GM12878 (cell line): Measurements from ENCODE around the gene TMEM235. TPM values are rescaled to one million over a fixed set of nuclear protein-coding genes. Genes with fewer than 3 reads are reported as not detected.

Source experiments
- ATAC-seq: fragments of 200-7000 bp; cut with Tn5 transposase; 3 replicates; pipeline ENCODE4 v1.9.1; 2020; ENCODE audit warnings: mild to moderate bottlenecking, moderate library complexity
- BruUV-seq: library from RNA; stranded (reverse); fragments of 400-500 nt; replicated peaks from 2 replicates; lab custom pipeline; 2021; lab: Mats Ljungman, UMichigan
- CTCF ChIA-PET: fragments of 300-600 bp; sonication (Branson Sonifier 250); formaldehyde crosslinking; extraction: SDS; loops from one replicate; lab custom pipeline; 2021; ENCODE audit warnings: inconsistent platforms; lab: Yijun Ruan, JAX
- POLR2A ChIA-PET: fragments of 350-600 bp; formaldehyde crosslinking; extraction: SDS; loops from one replicate; lab custom pipeline; 2021; ENCODE audit warnings: inconsistent platforms; lab: Charles Lee
- RAD21 ChIA-PET: fragments of 300-600 bp; sonication (Branson Sonifier 250); formaldehyde crosslinking; loops from one replicate; lab custom pipeline; 2023; ENCODE audit warnings: antibody characterized with exemption; ENCODE audit not compliant: unreplicated experiment; lab: Charles Lee
- SMC1A ChIA-PET: fragments of 300-600 bp; sonication (Branson Sonifier 250); formaldehyde crosslinking; loops from one replicate; lab custom pipeline; 2023; ENCODE audit not compliant: unreplicated experiment, uncharacterized antibody; lab: Charles Lee
- DNase-seq: peaks from one replicate; pipeline ENCODE4 v3.0.0-alpha.2; 2011; ENCODE audit warnings: low read depth, low spot score
- FAIRE-seq: peaks from 3 replicates; lab custom pipeline; 2011; peaks lifted over from hg19 to GRCh38; lab: Jason Lieb, UNC
- H2AFZ ChIP-seq: 2 replicates; pipeline ENCODE4 v1.6.0; 2011; ENCODE audit warnings: low read depth, low read length, control low read depth; ENCODE audit not compliant: control insufficient read depth
- H3K27ac ChIP-seq: 2 replicates; pipeline ENCODE4 v1.5.1; 2011; ENCODE audit warnings: control low read depth; ENCODE audit not compliant: control insufficient read depth, insufficient read depth
- H3K27me3 ChIP-seq, 2 experiments: replicated peaks in 1 of 2; 2 replicates each; pipeline versions ENCODE4 v1.6.0 to v1.6.1; 2011; ENCODE audit warnings: low read length in 1 of 2; ENCODE audit not compliant: control insufficient read depth in 2 of 2, insufficient read depth in 2 of 2
- H3K36me3 ChIP-seq, 2 experiments: 2 replicates each; pipeline ENCODE4 v1.5.1; 2011; ENCODE audit warnings: low read length in 1 of 2; ENCODE audit not compliant: control insufficient read depth in 2 of 2, insufficient read depth in 2 of 2
- H3K4me1 ChIP-seq: 2 replicates; pipeline ENCODE4 v1.6.1; 2011; ENCODE audit warnings: mild to moderate bottlenecking, low read length, moderate library complexity, mixed read lengths; ENCODE audit not compliant: control insufficient read depth, insufficient read depth
- H3K4me2 ChIP-seq: 2 replicates; pipeline ENCODE4 v1.6.0; 2011; ENCODE audit warnings: control low read depth; ENCODE audit not compliant: control insufficient read depth, insufficient read depth
- H3K4me3 ChIP-seq: fragments of 200-600 bp; sonication (generic); 2 replicates; pipeline ENCODE4 v1.5.1; 2016
- H3K79me2 ChIP-seq: 2 replicates; pipeline ENCODE4 v1.6.0; 2011; ENCODE audit warnings: low read length; ENCODE audit not compliant: control insufficient read depth, insufficient read depth
- H3K9ac ChIP-seq: 2 replicates; pipeline ENCODE4 v1.8.0; 2011; ENCODE audit warnings: low read length, control low read depth, mixed read lengths; ENCODE audit not compliant: control insufficient read depth, insufficient read depth
- H3K9me3 ChIP-seq: replicated peaks from 3 replicates; pipeline ENCODE4 v1.5.1; 2011; ENCODE audit warnings: mild to moderate bottlenecking, low read length; ENCODE audit not compliant: control insufficient read depth, insufficient read depth
- H4K20me1 ChIP-seq: 2 replicates; pipeline ENCODE4 v1.6.0; 2011; ENCODE audit not compliant: control insufficient read depth, insufficient read depth
- BCL3 ChIP-seq: IDR thresholded peaks from 2 replicates; pipeline ENCODE4 v1.6.1; 2011; ENCODE audit warnings: borderline replicate concordance, low read depth, mild to moderate bottlenecking, moderate library complexity, low read length; ENCODE audit not compliant: insufficient read depth, poor library complexity, severe bottlenecking
- BHLHE40 ChIP-seq, 2 experiments: fragments of 450-650 bp in 1 of 2; IDR thresholded peaks; 2 replicates each; pipeline ENCODE4 v1.6.1; 2011 to 2017; ENCODE audit warnings: low read depth in 2 of 2, borderline replicate concordance in 1 of 2, improper control_type of control experiment in 1 of 2, low read length in 1 of 2, mild to moderate bottlenecking in 1 of 2
- CHD4 ChIP-seq: fragments of 200-600 bp; sonication (generic); IDR thresholded peaks from 2 replicates; pipeline ENCODE4 v1.6.1; 2016; ENCODE audit warnings: mild to moderate bottlenecking
- CREM ChIP-seq: IDR thresholded peaks from 2 replicates; pipeline ENCODE4 v1.6.1; 2014; ENCODE audit warnings: antibody characterized with exemption, low read depth
- CTCF ChIP-seq, 3 experiments: IDR thresholded peaks in 2 of 3; conservative IDR thresholded peaks in 1 of 3; 2 replicates each; pipeline ENCODE4 v1.5.1; 2011; ENCODE audit warnings: low read depth in 3 of 3, low read length in 3 of 3, mild to moderate bottlenecking in 3 of 3, control low read depth in 2 of 3, moderate library complexity in 2 of 3, inconsistent platforms in 1 of 3, mixed read lengths in 1 of 3; ENCODE audit not compliant: control insufficient read depth in 2 of 3, insufficient read depth in 1 of 3; ENCODE audit errors: extremely low read depth in 1 of 3
- EGR1 ChIP-seq, 2 experiments: IDR thresholded peaks; 1 replicate in 1 of 2; 2 replicates in 1 of 2; pipeline ENCODE4 v1.6.1; 2011 to 2012; ENCODE audit warnings: low read depth in 2 of 2, low read length in 2 of 2, borderline replicate concordance in 1 of 2, mild to moderate bottlenecking in 1 of 2, moderate library complexity in 1 of 2
- GABPA ChIP-seq: IDR thresholded peaks from 2 replicates; pipeline ENCODE4 v1.6.1; 2014; ENCODE audit warnings: antibody characterized with exemption, low read depth, mild to moderate bottlenecking, inconsistent platforms
- IRF3 ChIP-seq: fragments of 450-650 bp; IDR thresholded peaks from 2 replicates; pipeline ENCODE4 v1.6.1; 2014; ENCODE audit warnings: mild to moderate bottlenecking
- SMC3 ChIP-seq: IDR thresholded peaks from 2 replicates; pipeline ENCODE4 v1.6.1; 2011; ENCODE audit warnings: low read length, improper control_type of control experiment, borderline replicate concordance
- TCF12 ChIP-seq: IDR thresholded peaks from 2 replicates; pipeline ENCODE4 v1.6.1; 2011; ENCODE audit warnings: low read depth, mild to moderate bottlenecking, low read length
- USF1 ChIP-seq: IDR thresholded peaks from 2 replicates; pipeline ENCODE4 v1.6.1; 2011; ENCODE audit warnings: borderline replicate concordance, low read depth, mild to moderate bottlenecking, moderate library complexity, mixed read lengths, low read length; ENCODE audit not compliant: insufficient read depth; ENCODE audit errors: extremely low read length
- WGBS: methylation state at CpG from one replicate; pipeline ENCODE4 v1.1.6; 2016; ENCODE audit warnings: low lambda C conversion rate; ENCODE audit not compliant: insufficient replicate concordance, insufficient coverage; ENCODE audit errors: missing lambda C conversion rate; 5-methylcytosine and 5-hydroxymethylcytosine counted together
- in situ Hi-C: fragments of 300-500 bp; cut with MboI; formaldehyde crosslinking; loops from 9 replicates; pipeline ENCODE4 v1.14.3; 2018; ENCODE audit warnings: mixed read lengths
- intact Hi-C: fragments of 100-400 bp; cut with micrococcal nuclease; formaldehyde crosslinking; loops from one replicate; pipeline ENCODE4 v1.14.2; 2022; ENCODE audit not compliant: unreplicated experiment
- polyA plus RNA-seq, 11 experiments: library from polyadenylated mRNA; depleted of rRNA in 4 of 11; unstranded in 6 of 11; stranded (reverse) in 5 of 11; fragments of >200 nt; fragmentation: Nextera tagmentation in 4 of 11; fragmentation: Illumina TruSeq in 1 of 11; extraction: Ambion mirVana in 4 of 11; extraction: Trizol in 1 of 11; gene quantifications; 1 replicate in 1 of 11; 2 replicates in 10 of 11; pipeline versions ENCODE4 v1.2.1 to v1.2.3, GENCODE V29; 2011 to 2016; ENCODE audit warnings: inconsistent platforms in 2 of 11, missing spikeins in 2 of 11, low read depth in 1 of 11
- total RNA-seq, 4 experiments: library from RNA; depleted of rRNA in 3 of 4; stranded (reverse); fragments of >200 nt in 3 of 4; fragmentation: Illumina TruSeq in 1 of 4; extraction: Trizol in 1 of 4; gene quantifications; 2 replicates each; pipeline versions ENCODE4 v1.2.1 to v1.2.3, GENCODE V29; 2013 to 2021

The TMEM235 gene
- total and polyA plus RNA-seq, 10 of the 15 experiments (the other 5 are each of a cell fraction or from before 2014, with no cell fraction given), result not detected

- in situ Hi-C loops (no loop called here), intact Hi-C loops (no loop called here)
- CTCF ChIA-PET, result no interaction called here
- RAD21 ChIA-PET, result no interaction called here
- Histone ChIP-seq H3K36me3 (no peaks in the 10 kb centered on the region), H4K20me1 (no peaks in the 10 kb centered on the region), H2AFZ (no peak overlapping the region), H3K27me3 (no peaks in the 10 kb centered on the region; a peak in 1 of 4 replicates), H3K4me3 (no peak overlapping the region), H3K9ac (no peak overlapping the region), H3K4me1 (peaks cover 8% of the 10 kb centered on the region), H3K79me2 (no peaks in the 10 kb centered on the region), H3K9me3 (no peaks in the 10 kb centered on the region), H3K4me2 (no peak overlapping the region), H3K27ac (no peak overlapping the region)
- FAIRE-seq, result no peak
- ATAC-seq, result no peak
- POLR2A ChIA-PET, result no interaction called here
- SMC1A ChIA-PET, result no interaction called here
- no peak for TF ChIP-seq GABPA
- TF ChIP-seq BHLHE40 (IDR thresholded peaks at IDR 0.05; ENCODE audit: borderline replicate concordance in 1 of 2, low read depth in 2 of 2, low read length in 1 of 2), result no peak
- TF ChIP-seq CHD4, result no peak
- no peak for TF ChIP-seq USF1
- TF ChIP-seq BCL3, result no peak
- no peak for TF ChIP-seq CREM
- no peak for TF ChIP-seq IRF3
- TF ChIP-seq CTCF (IDR thresholded peaks at IDR 0.05 in 2 of 3, conservative IDR thresholded peaks at IDR 0.05 in 1 of 3; ENCODE audit: control insufficient read depth in 2 of 3, extremely low read depth in 1 of 3, insufficient read depth in 1 of 3, low read depth in 3 of 3, low read length in 3 of 3), result no peak
- no peak for TF ChIP-seq EGR1 (IDR thresholded peaks at IDR 0.05; ENCODE audit: borderline replicate concordance in 1 of 2, low read depth in 2 of 2, low read length in 2 of 2)
- TF ChIP-seq TCF12, result no peak
- no peak for TF ChIP-seq SMC3
- WGBS, result 73% methylated on average over 6 of the region's 6 CpGs
- DNase-seq, result no peak
- no TSS peak for BruUV-seq
Measured at GRCh38 chr17:78266231-78266631, 34.8 kb downstream of the TMEM235 start.
